HG02885 (cell line): Measurements from ENCODE around the gene CALM1.

Source experiments
- ATAC-seq: cut with Tn5 transposase; IDR thresholded peaks from one replicate; pipeline ENCODE4 v1.9.1; 2021; ENCODE audit warnings: mild to moderate bottlenecking; ENCODE audit not compliant: unreplicated experiment, poor library complexity

CALM1 gene

DNA sequence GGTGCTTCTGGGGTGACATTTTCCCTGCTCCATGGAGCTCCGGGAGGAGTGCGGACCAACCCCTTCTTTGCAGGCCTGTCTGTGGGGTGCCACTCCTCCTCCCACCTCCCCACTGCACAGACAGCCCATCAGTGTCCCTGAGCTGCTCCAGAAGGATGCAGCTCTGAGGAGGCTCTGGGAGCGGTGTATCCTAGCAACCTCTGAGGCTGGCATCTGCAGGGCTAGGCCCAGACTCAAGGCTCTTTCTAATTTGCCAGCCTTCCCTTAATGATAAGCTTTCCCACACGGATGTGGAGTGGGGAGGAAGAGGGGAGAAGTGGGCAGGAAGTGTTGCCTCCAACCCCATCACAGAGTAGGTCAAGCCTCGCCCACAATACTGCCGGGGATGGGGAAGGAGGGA, 59.7 kb downstream of the CALM1 start:
- ATAC-seq, result no peak

DNA sequence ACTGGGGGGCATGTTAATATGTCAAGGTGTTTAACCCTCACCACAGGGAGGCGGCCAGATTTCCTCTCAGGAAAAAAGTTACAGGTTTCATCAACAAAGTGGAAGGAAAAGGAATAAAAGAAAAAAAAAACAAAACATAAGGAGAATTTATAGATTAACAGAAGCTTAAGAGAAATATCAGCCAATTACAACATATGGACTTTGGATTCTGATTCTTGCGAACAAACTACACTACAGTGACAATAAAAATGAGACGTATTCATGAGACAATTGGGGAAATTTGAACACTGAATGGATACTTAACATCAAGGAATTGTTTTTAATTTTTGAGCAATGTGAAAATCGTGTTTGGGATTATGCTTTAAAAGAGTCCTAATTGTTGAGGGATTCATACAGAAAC, 60.4 kb downstream of the CALM1 start:
- ATAC-seq, result no peak
